Activated naive CD4-positive, alpha-beta T cell (primary cell): ENCODE measurements around the gene TPH2.

Source experiments
- DNase-seq, 4 experiments: peaks; one replicate each; lab custom pipeline; 2025; lab: John Stamatoyannopoulos, UW

The TPH2 gene

DNA sequence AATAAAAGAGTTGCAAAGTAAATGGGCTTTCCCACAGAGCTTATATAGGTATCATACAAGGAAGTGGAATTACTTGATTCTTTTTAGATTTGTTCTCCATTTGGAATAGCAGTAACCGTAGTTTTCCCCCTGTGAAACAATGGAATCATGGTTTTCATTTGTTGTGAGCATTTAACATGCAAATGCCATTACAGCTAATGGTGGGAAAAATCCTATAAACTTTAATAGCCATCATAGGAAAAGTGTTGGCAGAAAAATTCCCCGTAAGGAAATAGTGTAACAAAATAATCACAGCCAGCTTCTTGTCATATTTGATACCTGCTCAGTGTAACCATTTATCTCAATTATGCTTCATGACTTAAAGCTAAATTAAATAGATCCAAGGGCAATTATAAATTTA is 95.3 kb downstream of the TPH2 start:
- DNase-seq = no peak

DNA sequence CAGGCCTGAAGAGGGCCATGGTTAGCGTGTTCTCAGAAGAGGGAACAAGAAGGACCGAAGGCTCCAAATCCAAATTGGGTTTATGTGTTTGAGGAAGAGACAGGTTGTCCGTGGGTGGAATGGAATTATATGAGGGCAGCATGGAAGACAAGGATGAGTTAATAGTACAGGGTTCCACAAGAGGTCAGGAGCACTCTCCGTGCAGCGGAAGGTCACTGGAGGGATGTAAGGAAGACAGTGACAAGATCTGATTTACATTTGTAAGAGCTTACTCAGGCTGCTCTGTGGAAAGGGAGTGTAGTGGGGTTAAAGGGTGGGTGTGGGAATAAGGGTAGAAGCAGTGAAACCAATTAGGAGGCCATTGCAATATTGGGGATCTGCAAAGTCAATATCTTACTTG is 97.0 kb downstream of the TPH2 start:
- no peak for DNase-seq

DNA sequence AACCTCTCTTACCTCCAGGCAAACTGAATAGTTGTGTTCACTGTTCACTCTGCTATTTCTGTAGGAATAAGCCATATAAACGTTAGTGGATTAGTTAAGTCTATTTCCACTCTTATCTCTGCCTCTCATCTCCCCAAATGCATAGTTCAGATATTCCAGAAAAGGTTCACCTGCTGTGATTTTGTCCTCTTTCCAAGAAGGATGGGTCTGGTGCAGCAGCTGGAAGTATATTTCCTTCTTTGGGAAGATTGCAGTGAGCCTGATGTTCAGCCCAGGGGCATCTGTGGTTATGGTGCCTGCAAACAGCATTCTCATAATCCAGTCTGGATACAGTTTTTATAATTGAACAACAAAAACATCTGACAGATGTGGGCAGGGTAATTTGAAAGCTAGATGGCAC is 97.7 kb downstream of the TPH2 start:
- no peak for DNase-seq

DNA sequence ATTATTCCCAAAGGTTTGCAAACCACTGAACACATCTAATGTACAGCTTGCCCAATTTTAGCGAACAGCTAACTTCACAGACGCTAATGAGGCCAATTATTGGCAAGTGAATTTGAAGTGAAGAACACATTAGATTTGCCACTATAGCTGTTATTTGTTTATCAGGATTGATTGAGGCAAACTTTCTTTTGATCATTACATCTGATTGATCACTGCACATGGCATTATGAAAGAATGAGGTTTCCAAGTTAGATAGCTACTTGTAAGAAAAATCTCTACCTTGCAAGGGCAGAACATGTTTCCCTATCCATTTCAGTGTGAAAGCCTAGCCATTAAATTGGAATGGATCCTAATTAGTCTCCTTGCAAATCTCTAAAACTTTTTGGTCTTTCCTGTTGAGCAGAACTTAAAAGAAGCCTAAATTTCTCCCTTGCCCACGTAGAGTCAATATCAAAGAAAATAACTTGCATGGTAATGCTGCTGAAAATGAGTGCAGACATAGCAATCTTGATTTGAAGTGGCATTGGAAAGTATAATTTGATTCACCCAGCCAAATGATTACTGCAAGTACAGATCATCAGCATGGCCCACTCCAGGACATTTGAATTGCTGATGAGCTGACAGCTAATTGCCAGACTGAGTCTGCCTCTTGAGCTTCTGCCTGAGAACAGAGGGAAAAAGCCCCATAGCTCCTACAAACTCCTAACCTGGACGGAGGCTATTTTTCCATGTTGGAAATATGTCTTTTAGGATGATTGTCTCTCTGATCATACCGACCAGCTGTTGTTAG is 98.6 kb downstream of the TPH2 start:
- DNase-seq = no peak

DNA sequence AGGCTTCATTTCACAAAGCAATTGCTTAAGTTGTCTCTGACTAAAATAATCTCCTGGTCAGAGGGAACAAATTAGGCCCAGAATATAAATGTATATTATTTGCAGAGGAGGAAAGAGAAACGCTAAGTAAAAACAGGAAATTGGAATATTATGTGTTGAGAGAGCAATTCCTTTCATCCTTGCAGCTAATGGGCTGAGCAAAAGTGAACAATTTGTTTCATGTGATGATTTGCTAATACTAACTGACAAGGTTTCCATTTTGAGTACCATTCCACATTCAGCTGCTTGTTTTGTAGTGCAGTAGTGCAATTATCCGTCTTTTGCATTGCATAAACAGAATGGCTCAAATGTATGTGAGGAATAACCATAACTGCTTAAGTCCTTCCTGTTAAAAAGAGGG is 103.2 kb downstream of the TPH2 start:
- no peak for DNase-seq

DNA sequence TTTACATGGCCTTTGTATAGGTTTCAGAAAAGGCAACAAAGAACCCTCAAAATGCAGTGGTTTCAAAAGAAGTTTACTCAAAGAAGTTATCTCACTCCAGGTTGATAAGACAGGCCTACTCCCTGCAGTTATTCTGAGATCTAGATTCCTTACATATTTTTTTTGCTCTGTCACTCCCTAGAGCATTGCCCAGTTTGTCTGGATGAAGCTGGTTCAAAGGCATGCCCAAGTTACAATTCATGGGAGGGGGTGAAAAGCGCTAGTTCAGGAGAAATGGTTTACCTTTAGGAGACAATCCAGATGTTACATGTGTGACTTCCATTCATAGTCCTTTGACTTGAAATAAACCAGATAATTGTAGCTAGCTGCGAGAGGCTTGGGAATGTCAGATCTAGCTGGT is 115.0 kb downstream of the TPH2 start:
- DNase-seq = no peak

DNA sequence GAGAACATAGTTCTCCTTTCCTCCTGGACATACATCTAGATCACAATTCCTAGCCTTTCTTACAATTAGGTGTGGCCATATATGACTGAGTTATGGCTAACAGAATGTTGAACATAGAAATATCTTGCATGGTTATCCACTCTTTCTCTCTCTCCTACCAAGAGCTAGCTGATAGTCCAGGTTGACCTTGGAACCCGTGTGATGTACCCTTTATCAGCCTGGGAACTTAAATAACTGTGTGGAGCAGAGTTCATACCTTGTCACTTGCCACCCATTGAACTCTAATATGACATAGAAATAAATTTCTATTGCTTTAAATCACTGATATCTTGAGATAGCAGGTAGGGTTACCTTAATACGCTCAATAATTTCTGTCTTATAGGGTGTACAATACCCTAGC is 115.9 kb downstream of the TPH2 start:
- DNase-seq = no peak

DNA sequence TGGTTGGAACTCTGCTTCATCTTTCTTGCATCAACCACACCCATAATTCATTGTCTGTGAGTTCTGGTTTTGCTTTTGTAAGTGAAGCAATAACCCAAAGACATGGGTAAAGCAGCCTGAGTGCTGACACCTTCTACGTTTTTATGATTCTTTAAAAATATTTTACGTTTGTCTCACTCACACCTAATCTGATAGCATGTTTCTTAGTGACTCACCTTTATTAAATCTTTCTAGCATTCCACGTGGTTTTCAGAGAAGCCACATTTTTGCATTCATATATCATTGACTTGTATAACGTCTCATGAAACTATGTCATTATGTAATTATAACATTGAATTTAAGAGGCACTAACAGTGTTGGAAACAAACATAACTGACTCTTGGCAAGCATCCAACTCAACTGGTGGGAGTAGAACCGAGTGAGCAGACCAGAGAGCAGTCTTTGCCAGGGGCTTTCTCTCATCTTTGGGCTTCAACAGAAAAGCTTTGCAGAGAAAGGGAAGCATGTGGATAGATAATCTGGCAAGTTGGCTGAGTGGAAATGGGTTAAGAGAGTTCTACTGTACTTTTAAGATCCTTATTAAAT is 118.8 kb downstream of the TPH2 start:
- no peak for DNase-seq

DNA sequence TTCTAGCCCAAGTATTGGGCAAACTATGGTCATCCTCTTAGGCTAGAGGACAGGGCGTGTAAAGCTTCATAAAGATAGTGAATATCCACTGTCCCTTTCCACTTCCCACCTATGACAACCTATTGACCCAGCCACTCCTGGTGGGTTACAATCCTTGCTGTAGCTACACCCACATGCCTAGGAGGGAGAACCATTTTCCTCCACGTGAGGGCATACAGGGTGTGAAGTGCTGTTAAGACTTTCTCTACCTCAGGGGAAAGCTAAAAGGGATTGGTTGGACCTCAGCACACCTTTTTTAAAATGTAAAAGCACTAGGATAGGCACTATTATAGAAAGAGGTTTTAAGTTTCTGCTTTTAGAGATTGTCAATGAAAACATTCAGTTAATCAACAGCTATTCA is 124.4 kb downstream of the TPH2 start:
- no peak for DNase-seq

DNA sequence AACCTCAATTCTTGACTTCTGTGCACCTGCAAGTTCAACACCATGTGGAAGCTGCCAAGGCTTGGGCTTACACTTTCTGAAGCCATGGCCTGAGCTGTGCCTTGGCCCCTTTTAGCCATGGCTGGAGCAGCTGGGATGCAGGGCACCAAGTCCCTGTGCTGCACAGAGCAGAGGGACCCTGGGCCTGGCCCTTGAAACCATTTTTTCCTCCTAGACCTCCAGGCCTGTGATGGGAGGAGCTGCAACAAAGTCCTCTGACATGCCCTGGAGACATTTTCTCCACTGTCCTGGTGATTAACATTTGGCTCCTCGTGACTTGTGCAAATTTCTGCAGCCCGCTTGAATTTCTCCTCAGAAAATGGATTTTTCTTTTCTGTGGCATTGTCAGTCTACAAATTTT is 132.4 kb downstream of the TPH2 start:
- DNase-seq = no peak

DNA sequence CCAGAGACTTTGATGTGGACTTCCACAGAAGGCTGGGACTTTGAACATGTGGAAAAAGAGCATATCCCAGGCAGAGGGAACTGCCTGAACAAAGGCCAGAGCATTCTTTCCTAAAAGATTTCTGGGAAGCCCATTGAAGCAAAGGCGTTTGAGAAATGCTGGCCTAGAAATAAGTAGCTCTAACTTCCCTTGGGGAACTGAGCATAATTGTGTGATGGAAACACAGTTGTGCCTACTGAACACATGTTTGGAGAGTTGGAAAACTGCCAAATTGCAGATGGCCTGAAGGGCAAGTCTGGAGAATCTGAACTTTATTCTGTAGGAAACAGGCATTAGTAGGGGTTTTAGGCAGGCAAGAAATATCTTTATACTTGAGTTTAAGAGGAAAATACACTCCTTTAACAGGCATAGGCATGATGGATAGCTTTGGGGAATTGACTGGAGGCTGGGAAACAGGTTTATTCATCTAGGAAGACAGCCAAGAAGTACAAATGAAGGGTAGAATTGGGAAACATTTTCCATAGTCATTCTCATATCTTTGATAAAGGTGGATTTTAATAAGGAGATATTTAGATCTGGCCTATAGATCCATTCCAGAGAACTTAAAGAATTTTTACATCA is 134.1 kb downstream of the TPH2 start:
- no peak for DNase-seq

DNA sequence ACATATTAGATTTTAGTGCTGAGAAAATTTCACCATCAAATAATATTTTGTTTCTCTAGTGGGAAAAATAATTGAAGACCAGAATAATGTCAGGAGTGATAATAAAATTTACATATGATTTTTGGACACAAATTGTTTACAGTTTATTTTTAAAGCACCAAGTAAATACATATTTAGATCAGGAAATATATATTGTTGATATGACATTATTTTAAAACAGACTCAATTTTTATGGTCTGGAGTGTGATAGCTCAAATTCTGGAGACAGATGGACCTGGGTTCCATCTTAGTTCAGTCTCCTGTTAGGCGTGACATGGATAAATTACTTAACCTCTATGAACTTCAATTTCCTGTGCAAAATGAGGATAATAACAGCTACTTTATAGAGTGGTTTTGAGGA is 135.4 kb downstream of the TPH2 start:
- no peak for DNase-seq

DNA sequence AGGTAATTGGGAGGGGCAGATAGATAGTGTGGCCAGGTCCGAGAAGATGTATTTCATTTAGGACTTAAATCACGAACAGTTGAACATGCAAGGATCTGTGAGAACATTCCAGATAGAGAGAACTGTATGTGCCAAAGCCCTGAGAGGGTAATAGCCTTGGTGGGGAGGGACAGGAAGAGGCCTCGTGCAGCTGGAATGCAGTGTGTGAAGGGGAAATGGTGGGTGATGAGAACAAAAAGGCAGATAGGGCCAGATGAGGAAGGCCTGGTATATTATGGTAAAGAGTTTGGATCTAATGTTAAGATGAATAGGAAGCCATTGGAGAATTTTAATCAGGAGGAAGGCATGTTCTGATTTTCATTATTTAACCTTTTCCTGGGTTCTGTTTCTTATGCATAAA is 136.3 kb downstream of the TPH2 start:
- no peak for DNase-seq

DNA sequence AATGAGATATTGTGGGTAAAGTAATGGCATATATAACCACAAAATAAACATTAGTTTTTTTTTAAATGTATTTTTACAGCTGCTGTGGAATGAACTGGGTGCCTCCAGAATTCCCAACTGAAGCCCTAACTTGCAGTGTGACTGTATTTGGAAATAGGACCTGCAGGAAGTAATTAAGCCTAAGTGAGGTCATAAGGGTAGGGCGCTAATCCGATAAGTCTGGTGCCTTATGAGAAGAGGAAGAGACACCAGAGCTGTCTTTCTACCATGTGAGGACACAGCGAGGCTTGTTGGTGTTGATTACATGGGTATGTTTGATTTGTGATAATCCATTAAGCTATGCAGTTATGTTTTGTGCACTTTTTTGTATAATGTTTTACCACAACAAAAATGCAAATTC is 136.8 kb downstream of the TPH2 start:
- no peak for DNase-seq

DNA sequence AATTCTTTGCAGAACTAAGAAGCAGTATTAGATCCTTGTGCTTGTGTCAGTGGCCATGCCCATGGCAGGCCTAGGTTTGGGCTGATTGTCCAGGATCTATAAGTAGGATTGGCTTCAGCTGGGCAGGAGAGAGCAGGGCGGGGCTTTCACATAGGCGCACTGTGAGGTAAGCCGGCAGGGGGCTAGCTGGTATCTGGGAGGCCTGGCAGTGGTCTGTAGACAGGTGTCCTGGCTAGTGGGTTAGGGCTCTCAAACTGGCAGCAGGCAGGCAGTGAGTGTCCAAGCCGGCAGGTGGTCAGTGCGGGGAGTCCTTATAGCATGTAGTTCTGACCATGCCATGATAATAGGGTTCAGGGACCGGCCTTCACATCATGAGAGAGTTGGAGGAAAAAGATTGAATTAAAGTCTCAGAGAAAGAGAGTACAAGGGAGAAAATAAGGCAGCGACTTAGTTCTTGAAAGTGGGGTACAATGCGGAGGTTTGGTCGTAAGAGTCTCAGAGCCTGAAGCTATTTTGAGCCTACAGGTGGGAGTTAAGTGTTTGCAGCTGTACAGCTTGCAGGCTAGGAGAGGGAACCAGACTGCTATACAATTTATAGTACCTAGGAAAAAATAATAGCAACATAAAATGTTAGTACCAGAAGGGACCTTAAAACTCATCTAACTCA is 137.4 kb downstream of the TPH2 start:
- no peak for DNase-seq

DNA sequence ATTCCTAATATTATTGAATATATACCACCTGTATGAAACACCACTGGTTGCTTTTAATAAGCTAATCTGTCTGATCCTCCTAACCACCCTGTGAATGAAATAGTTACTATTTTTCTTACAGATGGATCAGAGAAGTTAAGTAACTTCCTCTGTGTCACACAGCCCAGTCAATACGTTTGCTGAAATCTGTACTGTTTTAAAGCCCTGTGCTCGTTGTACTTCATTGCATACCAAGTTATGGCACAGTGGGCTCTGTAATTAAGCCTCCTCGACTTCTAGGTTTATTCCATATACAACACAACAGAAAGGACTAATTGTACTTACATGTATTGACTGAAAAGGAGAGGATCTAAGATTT is 137.9 kb downstream of the TPH2 start:
- no peak for DNase-seq

DNA sequence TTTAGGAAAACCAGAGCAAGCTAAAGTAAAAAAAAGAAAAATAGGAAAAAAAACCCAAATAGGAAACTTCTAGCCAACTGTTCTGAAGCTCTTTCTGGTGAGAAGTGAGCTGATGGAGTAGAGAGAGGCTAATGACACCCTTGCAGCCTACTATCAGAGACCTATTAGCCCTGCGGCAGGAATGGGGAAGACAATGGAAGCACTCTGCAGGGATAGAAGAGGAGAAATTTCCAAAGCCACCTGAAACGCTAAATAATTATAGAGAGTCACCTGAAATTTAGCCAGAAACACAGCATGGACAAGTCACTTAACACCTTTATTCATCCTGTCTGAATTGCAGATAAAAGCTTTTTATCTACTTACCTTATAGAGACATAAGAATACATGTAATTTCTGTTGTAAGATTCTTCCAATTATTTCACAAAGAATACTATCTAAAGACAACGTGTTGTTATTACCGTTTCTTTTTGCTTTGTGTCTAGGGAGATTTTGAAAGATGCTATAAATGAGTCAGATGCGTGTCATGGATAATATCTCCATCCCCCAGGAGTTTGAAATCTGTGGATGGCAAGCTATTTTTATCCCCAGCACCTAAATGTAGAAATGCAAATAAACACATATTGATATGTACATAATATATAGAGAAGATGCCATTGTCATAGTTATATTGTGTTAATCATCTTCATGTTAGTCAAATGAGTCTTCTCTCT is 138.6 kb downstream of the TPH2 start:
- no peak for DNase-seq

DNA sequence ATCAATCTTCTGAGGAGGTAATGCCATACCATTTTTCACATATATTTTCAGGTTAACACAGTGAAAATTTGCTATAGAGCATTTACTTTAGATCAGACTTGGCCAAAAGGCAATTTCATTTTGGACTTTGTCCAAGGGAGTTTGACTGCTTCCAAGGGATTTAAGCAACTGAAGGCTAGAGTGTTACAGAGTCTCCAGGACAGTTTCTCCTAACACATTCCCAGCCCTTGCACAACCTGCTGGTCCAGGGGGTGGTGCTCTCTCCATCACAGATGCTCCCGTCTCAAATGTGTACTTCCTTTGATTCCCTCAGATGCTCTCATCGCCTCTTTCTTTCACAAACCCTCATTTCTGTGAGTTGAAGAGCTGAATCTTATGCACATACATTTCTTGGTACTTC is 143.1 kb downstream of the TPH2 start:
- no peak for DNase-seq
